Measurements from ENCODE around the gene CLSTN3. TPM values are rescaled to one million over a fixed set of nuclear protein-coding genes. Genes with fewer than 3 reads are reported as not detected.

CLSTN3 gene
- total RNA-seq, 1 donor from 2014 or later = 3.7 TPM

- ATAC-seq (ENCODE audit: poor library complexity) (no peak), DNase-seq (no peak)
- intact Hi-C loops (cut with DNase I) = no loop called here
Measured at GRCh38 chr12:7141351-7142005, 11.3 kb downstream of the CLSTN3 start.

- DNase-seq (peak; percentile 56), ATAC-seq (ENCODE audit: poor library complexity) (peak; percentile 51)
- intact Hi-C loops (cut with DNase I) = no loop called here
Measured at GRCh38 chr12:7142056-7142644, 12.0 kb downstream of the CLSTN3 start.

GRCh38 chr12:7142809-7143465, 12.8 kb downstream of the CLSTN3 start:
- intact Hi-C loops (cut with DNase I) = no loop called here
- DNase-seq (no peak), ATAC-seq (ENCODE audit: poor library complexity) (no peak)

- no peak for DNase-seq
- intact Hi-C loops (cut with DNase I) = no loop called here
Measured at GRCh38 chr12:7143564-7143963, 13.4 kb downstream of the CLSTN3 start.

GRCh38 chr12:7144414-7145120, 14.4 kb downstream of the CLSTN3 start:
- no peak for DNase-seq
- intact Hi-C loops (cut with DNase I) = no loop called here

More at GRCh38 chr12:7143564-7143963, 13.4 kb downstream of the CLSTN3 start:
- ATAC-seq (ENCODE audit: poor library complexity) = no peak

GRCh38 chr12:7145671-7146070, 15.5 kb downstream of the CLSTN3 start:
- intact Hi-C loops (cut with DNase I) = no loop called here
- no peak for ATAC-seq (ENCODE audit: poor library complexity)
- no peak for DNase-seq

More at GRCh38 chr12:7144414-7145120, 14.4 kb downstream of the CLSTN3 start:
- peak; percentile 70 for ATAC-seq (ENCODE audit: poor library complexity)

GRCh38 chr12:7146228-7146627, 16.1 kb downstream of the CLSTN3 start:
- ATAC-seq (ENCODE audit: poor library complexity) (no peak), DNase-seq (no peak)
- intact Hi-C loops (cut with DNase I) = no loop called here

- ATAC-seq (ENCODE audit: poor library complexity) (no peak), DNase-seq (no peak)
- intact Hi-C loops (cut with DNase I) = no loop called here
Measured at GRCh38 chr12:7146906-7147305, 16.7 kb downstream of the CLSTN3 start.

GRCh38 chr12:7150356-7150755, 20.2 kb downstream of the CLSTN3 start:
- intact Hi-C loops (cut with DNase I) = no loop called here
- ATAC-seq (ENCODE audit: poor library complexity) = no peak
- DNase-seq = no peak

- intact Hi-C loops (cut with DNase I) = no loop called here
- ATAC-seq (ENCODE audit: poor library complexity) = no peak
- no peak for DNase-seq
Measured at GRCh38 chr12:7150841-7151240, 20.7 kb downstream of the CLSTN3 start.

GRCh38 chr12:7151532-7151931, 21.4 kb downstream of the CLSTN3 start:
- no peak for DNase-seq

GRCh38 chr12:7152818-7153217, 22.6 kb downstream of the CLSTN3 start:
- DNase-seq (no peak), ATAC-seq (ENCODE audit: poor library complexity) (no peak)
- intact Hi-C loops (cut with DNase I) = no loop called here

More at GRCh38 chr12:7151532-7151931, 21.4 kb downstream of the CLSTN3 start:
- intact Hi-C loops (cut with DNase I) = no loop called here
- no peak for ATAC-seq (ENCODE audit: poor library complexity)

GRCh38 chr12:7154042-7154441, 23.9 kb downstream of the CLSTN3 start:
- no peak for DNase-seq
- intact Hi-C loops (cut with DNase I) = no loop called here

GRCh38 chr12:7154901-7155470, 24.8 kb downstream of the CLSTN3 start:
- intact Hi-C loops (cut with DNase I) = no loop called here
- DNase-seq = no peak
- ATAC-seq (ENCODE audit: poor library complexity) = no peak

More at GRCh38 chr12:7154042-7154441, 23.9 kb downstream of the CLSTN3 start:
- ATAC-seq (ENCODE audit: poor library complexity) = no peak

- intact Hi-C loops (cut with DNase I) = no loop called here
- DNase-seq = no peak
- peak; percentile 30 for ATAC-seq (ENCODE audit: poor library complexity)
Measured at GRCh38 chr12:7155471-7156034, 25.4 kb downstream of the CLSTN3 start.

- DNase-seq (no peak), ATAC-seq (ENCODE audit: poor library complexity) (no peak)
- intact Hi-C loops (cut with DNase I) = no loop called here
Measured at GRCh38 chr12:7156259-7157197, 26.4 kb downstream of the CLSTN3 start.

GRCh38 chr12:7157391-7157790, 27.2 kb downstream of the CLSTN3 start:
- ATAC-seq (ENCODE audit: poor library complexity) = no peak
- intact Hi-C loops (cut with DNase I) = no loop called here
- no peak for DNase-seq
